ENCODE results near the gene MRPS25. TPM values are rescaled to one million over a fixed set of nuclear protein-coding genes. Genes with fewer than 3 reads are reported as not detected.

MRPS25 gene
- total RNA-seq, 1 experiment from 2014 or later, result 53.2 TPM

- no CpG with 5 or more reads among the region's 3 CpGs for WGBS (ENCODE audit: extremely low coverage, insufficient read length, low lambda C conversion rate)
- H3K4me2 ChIP-seq (ENCODE audit: insufficient read depth, insufficient read length, low read length), result peak overlapping the region; percentile 39
- H4K8ac ChIP-seq (replicated peaks; ENCODE audit: insufficient read length, low read depth, low read length), result no peak overlapping the region
- no peaks in the 10 kb centered on the region for H3K79me1 ChIP-seq (ENCODE audit: insufficient read depth, low read depth, low read length, poor library complexity, severe bottlenecking)
- H2AK5ac ChIP-seq (ENCODE audit: insufficient read length, low read length), result no peak overlapping the region
- no peak overlapping the region for H2BK20ac ChIP-seq (ENCODE audit: low read depth, low read length, poor library complexity, severe bottlenecking)
- no peaks in the 10 kb centered on the region for H3K27me3 ChIP-seq (ENCODE audit: insufficient read depth, low read length)
- H3K23me2 ChIP-seq (ENCODE audit: insufficient read length, low read depth, low read length, poor library complexity, severe bottlenecking), result peaks cover 3% of the 10 kb centered on the region
- H4K91ac ChIP-seq (ENCODE audit: insufficient read length, low read depth, low read length), result no peak overlapping the region
- H3T11ph ChIP-seq (ENCODE audit: low read length), result no peak overlapping the region
- no peak overlapping the region for H3K23ac ChIP-seq (ENCODE audit: insufficient read length, low read depth, low read length)
- H4K5ac ChIP-seq (ENCODE audit: insufficient read length, low read depth, low read length), result no peak overlapping the region
- no peaks in the 10 kb centered on the region for H4K20me1 ChIP-seq (ENCODE audit: control insufficient read depth, insufficient read depth, insufficient read length)
- Mint-ChIP-seq H3K4me3 (no peak overlapping the region), H3K27me3 (ENCODE audit: low read depth) (peaks cover 22% of the 10 kb centered on the region), H3K36me3 (ENCODE audit: insufficient read depth in 1 of 3, low read depth in 3 of 3) (no peaks in the 10 kb centered on the region), H3K9me3 (no peaks in the 10 kb centered on the region), H3K27ac (no peak overlapping the region), H3K4me1 (peaks cover 26 to 27% of the 10 kb centered on the region in 2 experiments)
- TF ChIP-seq CTCF (conservative IDR thresholded peaks at IDR 0.05), result no peak
- H2BK5ac ChIP-seq (ENCODE audit: insufficient read length, low read length), result no peak overlapping the region
- H2AFZ ChIP-seq (ENCODE audit: low read length), result no peak overlapping the region
- peaks cover 5% of the 10 kb centered on the region; the same call in 1 of the 2 replicates for H3K4me1 ChIP-seq (ENCODE audit: insufficient read depth, low read length)
- peaks cover 4% of the 10 kb centered on the region for H3K9me3 ChIP-seq (ENCODE audit: control insufficient read depth, low read depth, low read length)
- no peaks in the 10 kb centered on the region for H3K79me2 ChIP-seq (ENCODE audit: insufficient read depth, low read length)
- H3K9ac ChIP-seq (ENCODE audit: extremely low read depth, insufficient read length, low read length), result no peak overlapping the region
- H2BK15ac ChIP-seq (ENCODE audit: low read depth, low read length), result no peak overlapping the region
- no peak overlapping the region for H3K4ac ChIP-seq (ENCODE audit: low read depth, low read length)
- no peak overlapping the region for H3K27ac ChIP-seq (ENCODE audit: insufficient read length, low read depth, low read length)
- H3K14ac ChIP-seq (ENCODE audit: insufficient read depth, low read length), result no peak overlapping the region
- H3K56ac ChIP-seq (ENCODE audit: insufficient read length, low read depth, low read length), result no peak overlapping the region
- H2BK12ac ChIP-seq (ENCODE audit: insufficient read length, low read depth, low read length), result no peak overlapping the region
- no peak overlapping the region for H2BK120ac ChIP-seq (ENCODE audit: low read depth, low read length, poor library complexity, severe bottlenecking)
- no peak overlapping the region for H3K18ac ChIP-seq (ENCODE audit: insufficient read length, low read depth, low read length)
- DNase-seq, result no peak
Measured at GRCh38 chr3:15113884-15114283, 48.8 kb upstream of the MRPS25 start.

All from H9 (cell line).